Gastrocnemius medialis (tissue), 4 donors: ENCODE results near the gene NOS1AP. TPM values are rescaled to one million over a fixed set of nuclear protein-coding genes. Genes with fewer than 3 reads are reported as not detected.

Source experiments
- ATAC-seq, 2 donors: fragments of 150-250 bp; one replicate each; pipeline ENCODE4 v1.9.1; 2016
- DNase-seq, 2 donors: peaks; one replicate each; pipeline ENCODE4 v3.0.0-alpha.2; 2019
- H3K27ac ChIP-seq, 4 donors: fragments of 200-600 bp; sonication (generic); 1 replicate in 1 of 4; 2 replicates in 3 of 4; pipeline ENCODE4 v1.5.1; 2016 to 2018; ENCODE audit warnings: mild to moderate bottlenecking in 2 of 4, moderate library complexity in 1 of 4
- H3K27me3 ChIP-seq, 3 donors: fragments of 200-600 bp; sonication (generic) in 2 of 3; 1 replicate in 1 of 3; 2 replicates in 2 of 3; pipeline versions ENCODE4 v1.5.1 to v1.6.0; 2016 to 2019; ENCODE audit warnings: mild to moderate bottlenecking in 1 of 3, moderate library complexity in 1 of 3
- H3K36me3 ChIP-seq, 2 donors: fragments of 200-600 bp; sonication (generic) in 1 of 2; one replicate each; pipeline ENCODE4 v1.5.1; 2017 to 2018
- H3K4me1 ChIP-seq, 2 donors: fragments of 200-600 bp; sonication (generic) in 1 of 2; one replicate each; pipeline ENCODE4 v1.5.1; 2016 to 2017; ENCODE audit warnings: mild to moderate bottlenecking in 2 of 2
- H3K4me3 ChIP-seq, 4 donors: fragments of 200-600 bp; sonication (generic) in 3 of 4; 1 replicate in 1 of 4; 2 replicates in 3 of 4; pipeline ENCODE4 v1.5.1; 2016 to 2019; ENCODE audit warnings: mild to moderate bottlenecking in 2 of 4
- H3K9me3 ChIP-seq, 3 donors: fragments of 200-600 bp; sonication (generic) in 2 of 3; 1 replicate in 1 of 3; 2 replicates in 2 of 3; pipeline ENCODE4 v1.5.1; 2016 to 2019
- CTCF ChIP-seq, 5 experiments: fragments of 450-650 bp in 3 of 5; fragments of 200-600 bp in 2 of 5; sonication (generic) in 2 of 5; IDR thresholded peaks in 4 of 5; conservative IDR thresholded peaks in 1 of 5; 1 replicate in 4 of 5; 2 replicates in 1 of 5; pipeline ENCODE4 v1.5.1; 2016 to 2019; ENCODE audit warnings: antibody characterized with exemption in 5 of 5, mild to moderate bottlenecking in 3 of 5, moderate library complexity in 3 of 5
- POLR2A ChIP-seq, 2 donors: fragments of 450-650 bp; IDR thresholded peaks; one replicate each; pipeline ENCODE4 v1.6.1; 2017; ENCODE audit warnings: antibody characterized with exemption in 2 of 2, mild to moderate bottlenecking in 2 of 2, moderate library complexity in 2 of 2
- in situ Hi-C, 4 donors: fragments of 200-750 bp; cut with MboI; loops; one replicate each; pipeline versions ENCODE4 v1.15.0 to v1.8.0; 2017; ENCODE audit warnings: low sequenced_read_pairs in 4 of 4
- intact Hi-C: fragments of 100-400 bp; cut with DNase I; formaldehyde crosslinking; loops from one replicate; pipeline ENCODE4 v1.15.1; 2023; ENCODE audit warnings: low total_unique reads
- total RNA-seq, 4 donors: library from RNA; depleted of rRNA; stranded (reverse); fragments of >200 nt; gene quantifications; one replicate each; pipeline versions ENCODE4 v1.1.0 to v1.2.3, GENCODE V29; 2016

NOS1AP gene
- total RNA-seq, 4 donors from 2014 or later: 0.20 to 0.40 (median 0.25) TPM

- H3K36me3 ChIP-seq: no peaks in the 10 kb centered on the region
- DNase-seq: no peak
- TF ChIP-seq CTCF (IDR thresholded peaks at IDR 0.05 in 4 of 5, conservative IDR thresholded peaks at IDR 0.05 in 1 of 5): no peak
- no peak for TF ChIP-seq POLR2A (IDR thresholded peaks at IDR 0.05)
- peaks cover 0 to 11% (median 0%) of the 10 kb centered on the region in 3 donors for H3K27me3 ChIP-seq
- no peak overlapping the region for H3K4me3 ChIP-seq
- H3K4me1 ChIP-seq: peaks cover 12% of the 10 kb centered on the region in 2 donors
- in situ Hi-C loops (no loop called here), intact Hi-C loops (no loop called here)
- ATAC-seq: no peak
- H3K27ac ChIP-seq: no peak overlapping the region
- H3K9me3 ChIP-seq: no peaks in the 10 kb centered on the region
Measured at GRCh38 chr1:162072740-162073139, 3.2 kb downstream of the NOS1AP start.

- intact Hi-C loops: no loop called here
Measured at GRCh38 chr1:162074276-162075005, 5.0 kb downstream of the NOS1AP start.

GRCh38 chr1:162075862-162076261, 6.4 kb downstream of the NOS1AP start:
- TF ChIP-seq CTCF (IDR thresholded peaks at IDR 0.05 in 4 of 5, conservative IDR thresholded peaks at IDR 0.05 in 1 of 5) (no peak), POLR2A (IDR thresholded peaks at IDR 0.05) (no peak)
- Histone ChIP-seq H3K27me3 (peaks cover 0 to 8% (median 0%) of the 10 kb centered on the region in 3 donors), H3K4me3 (no peak overlapping the region), H3K9me3 (no peaks in the 10 kb centered on the region), H3K27ac (no peak overlapping the region), H3K4me1 (peaks cover 0 to under 1% of the 10 kb centered on the region in 2 donors), H3K36me3 (no peaks in the 10 kb centered on the region)
- ATAC-seq (no peak), DNase-seq (no peak)
- in situ Hi-C loops: no loop called here
- intact Hi-C loops: no loop called here

More at GRCh38 chr1:162074276-162075005, 5.0 kb downstream of the NOS1AP start:
- H3K4me1 ChIP-seq: peaks cover 6 to 9% of the 10 kb centered on the region in 2 donors
- ATAC-seq (no peak), DNase-seq (no peak)
- H3K9me3 ChIP-seq: no peaks in the 10 kb centered on the region
- in situ Hi-C loops: no loop called here
- TF ChIP-seq CTCF (IDR thresholded peaks at IDR 0.05 in 4 of 5, conservative IDR thresholded peaks at IDR 0.05 in 1 of 5) (no peak), POLR2A (IDR thresholded peaks at IDR 0.05) (no peak)
- no peak overlapping the region for H3K4me3 ChIP-seq
- H3K27ac ChIP-seq: no peak overlapping the region
- H3K27me3 ChIP-seq: peaks cover 0 to 14% (median 0%) of the 10 kb centered on the region in 3 donors
- H3K36me3 ChIP-seq: no peaks in the 10 kb centered on the region

GRCh38 chr1:162077648-162078299, 8.3 kb downstream of the NOS1AP start:
- Histone ChIP-seq H3K9me3 (no peaks in the 10 kb centered on the region), H3K4me1 (no peaks in the 10 kb centered on the region), H3K27ac (no peak overlapping the region), H3K27me3 (peaks cover 0 to 8% (median 0%) of the 10 kb centered on the region in 3 donors), H3K4me3 (no peak overlapping the region), H3K36me3 (no peaks in the 10 kb centered on the region)
- ATAC-seq (no peak), DNase-seq (no peak)
- in situ Hi-C loops: no loop called here
- intact Hi-C loops: no loop called here
- no peak for TF ChIP-seq CTCF (IDR thresholded peaks at IDR 0.05 in 4 of 5, conservative IDR thresholded peaks at IDR 0.05 in 1 of 5)
- TF ChIP-seq POLR2A (IDR thresholded peaks at IDR 0.05): no peak
